Articular chondrocyte of knee joint (primary cell): ENCODE measurements around the gene SSTR3. TPM values are rescaled to one million over a fixed set of nuclear protein-coding genes. Genes with fewer than 3 reads are reported as not detected.

Experiments
- small RNA-seq: library from RNA; depleted of rRNA; stranded (forward); fragments of <200 nt; gene quantifications from one replicate; pipeline ENCODE3, GENCODE V24; 2012
- total RNA-seq: library from RNA; depleted of rRNA; stranded (reverse); fragments of >200 nt; gene quantifications from 2 replicates; pipeline ENCODE4 v1.2.3, GENCODE V29; 2012

Gene SSTR3
- total RNA-seq: not detected in 2 replicates

DNA sequence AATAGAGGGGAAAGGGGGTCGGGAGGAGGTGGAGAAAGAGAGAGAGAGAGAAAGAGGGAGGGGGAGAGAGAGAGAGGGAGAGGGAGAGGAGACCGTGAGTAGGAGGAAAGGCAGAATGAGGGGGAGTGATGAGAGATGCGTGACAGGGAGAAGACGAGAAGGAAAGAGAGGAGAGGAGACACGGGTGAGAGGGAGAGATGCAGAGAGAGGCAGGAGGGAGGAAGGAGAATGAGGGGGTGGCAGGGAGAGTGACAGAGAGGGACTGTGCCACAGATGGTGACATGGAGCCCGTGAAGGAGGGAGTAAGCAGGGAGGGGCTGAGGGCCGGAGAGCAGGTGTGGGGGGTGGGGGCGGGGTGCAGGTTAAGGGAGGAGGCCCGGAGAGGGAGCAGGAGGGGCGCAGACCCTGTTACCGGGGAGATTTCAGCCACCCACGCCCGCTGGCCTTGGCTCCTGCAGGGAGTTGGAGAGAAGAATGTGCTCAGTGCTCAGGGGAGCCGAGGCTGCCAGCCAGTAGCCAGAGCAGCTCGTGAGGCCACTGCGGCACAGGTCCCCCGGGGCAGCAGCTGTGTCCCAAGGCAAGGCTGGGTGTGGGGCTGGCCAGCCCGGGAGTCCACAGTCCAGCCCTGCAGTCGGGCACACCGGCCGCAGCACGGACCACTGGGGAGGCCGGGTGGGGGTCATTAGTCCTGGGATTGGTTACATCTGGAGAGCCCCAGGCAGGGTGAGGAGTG lies at the start of gene SSTR3:
TSS of gene SSTR3 (minus strand) at position 304 of the 733 bp plus-strand sequence. CDS start 4,674 bp downstream, outside the sequence.

DNA sequence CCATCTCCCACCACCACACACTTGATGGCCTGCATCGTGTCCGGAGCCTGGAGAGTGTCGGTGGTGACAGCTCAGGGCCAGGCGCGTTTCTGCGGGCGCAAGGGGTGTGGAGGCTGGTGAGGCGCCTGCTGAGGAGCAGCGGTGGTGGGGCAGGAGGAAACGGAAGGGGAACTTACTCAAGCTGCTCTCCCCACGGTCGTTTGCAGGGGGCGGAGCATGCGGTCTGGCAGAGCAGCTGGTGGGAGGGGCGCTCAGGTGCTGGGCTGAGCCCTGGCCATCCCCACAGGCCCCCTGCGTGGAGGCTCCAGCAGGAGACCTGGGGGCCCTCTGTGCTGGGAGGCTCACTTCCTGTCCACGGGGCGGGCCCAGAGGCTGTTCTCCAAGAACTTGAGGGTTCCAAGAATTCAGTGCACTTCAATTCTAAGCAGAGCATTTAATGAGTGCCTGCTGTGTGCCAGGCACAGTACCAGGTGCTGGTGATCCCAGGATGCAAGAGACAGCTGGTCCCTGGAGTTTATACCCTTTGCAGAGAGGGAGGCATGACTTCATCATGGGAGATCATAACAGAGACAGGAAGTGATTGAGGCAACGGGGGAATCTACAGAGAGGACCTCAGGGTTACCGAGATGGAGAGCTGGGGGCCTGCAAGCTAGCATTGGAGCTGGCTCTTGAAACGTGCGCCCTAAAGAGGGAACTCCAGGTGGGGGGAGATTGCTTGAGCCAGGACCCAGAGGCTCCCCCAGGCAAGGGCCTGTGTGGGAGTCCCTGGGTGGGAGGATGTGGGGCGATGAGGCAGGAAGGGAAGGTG lies 32.0 kb upstream of the SSTR3 start, which contains the start of gene RAC2:
TSS of gene RAC2 (minus strand) at position 156 of the 808 bp plus-strand sequence. CDS start at position 35, 121 bp downstream.

DNA sequence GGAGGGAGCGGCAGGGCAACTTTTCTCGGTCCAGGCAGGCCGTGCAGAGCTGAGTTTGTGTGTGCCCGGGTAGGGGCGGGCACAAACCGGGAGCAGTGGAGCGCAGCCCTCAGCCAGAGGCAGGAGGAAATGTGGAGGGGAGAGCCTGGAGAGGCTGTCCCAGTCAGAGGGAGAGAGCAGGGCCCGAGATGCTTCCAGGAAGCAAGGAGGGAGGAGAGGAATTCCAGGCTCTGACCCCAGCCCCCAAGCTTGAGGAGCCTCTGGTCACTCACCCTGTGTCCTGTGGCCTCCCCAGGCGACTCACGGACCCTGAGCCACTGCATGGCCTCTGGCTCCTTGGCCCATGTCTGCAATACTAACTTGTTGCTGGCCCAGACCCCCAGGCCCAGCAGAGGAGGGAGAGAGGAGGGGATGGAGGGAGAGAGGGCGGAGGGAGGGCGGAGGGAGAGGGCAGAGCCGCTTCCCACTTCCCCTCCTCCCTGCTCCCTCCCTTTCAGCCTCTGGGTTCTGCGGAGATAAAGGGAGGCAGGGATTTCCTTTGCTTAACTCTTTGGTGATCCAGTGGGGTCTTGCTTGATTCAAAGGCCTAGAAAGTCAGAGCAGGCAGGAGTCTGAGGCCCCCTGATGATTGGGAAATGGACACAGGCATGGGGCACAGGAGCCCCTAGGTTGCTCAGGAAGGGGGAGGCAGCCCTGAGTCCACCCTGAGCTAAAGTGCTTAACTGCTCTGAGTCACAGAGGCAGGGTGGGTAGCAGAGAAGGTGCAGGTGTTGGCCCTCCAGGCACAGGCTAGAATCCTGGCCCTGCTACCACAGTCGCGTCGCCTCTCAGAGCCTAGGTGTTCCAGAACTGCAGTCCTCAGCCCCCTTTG lies 24.2 kb downstream of the SSTR3 start, which contains the start of gene C1QTNF6:
TSS of gene C1QTNF6 (minus strand) at position 357 of the 871 bp plus-strand sequence. CDS start at position 323, 34 bp downstream.

Small RNA genes lying within 50 kb of the gene (small RNA-seq; reads per million reads assigned to genes)
- not detected for gene Z82188.1

Other genes starting within 250 kb of the SSTR3 start
- 14.8 and 17.5 TPM in 2 replicates for gene TST, start 193.0 kb downstream of the SSTR3 start, total RNA-seq
- 33.7 and 43.1 TPM in 2 replicates for gene MPST, start 192.7 kb downstream of the SSTR3 start, total RNA-seq
- 18.8 and 19.3 TPM in 2 replicates for gene KCTD17, start 160.7 kb downstream of the SSTR3 start, total RNA-seq
- not detected in 2 replicates for gene TMPRSS6, start 102.8 kb downstream of the SSTR3 start, total RNA-seq
- under 0.01 TPM in 1 of 2 replicates, not detected in the other for gene IL2RB, start 62.6 kb downstream of the SSTR3 start, total RNA-seq
- gene C1QTNF6, start 24.2 kb downstream of the SSTR3 start, total RNA-seq: 7.6 and 8.2 TPM in 2 replicates
- 3.9 and 5.4 TPM in 2 replicates for gene RAC2, start 31.8 kb upstream of the SSTR3 start, total RNA-seq
- not detected in 2 replicates for gene CYTH4, start 70.0 kb upstream of the SSTR3 start, total RNA-seq
- 0.11 and 0.13 TPM in 2 replicates for gene ELFN2, start 215.0 kb upstream of the SSTR3 start, total RNA-seq